A549 (cell line): ENCODE results near the gene CLIC5. TPM values are rescaled to one million over a fixed set of nuclear protein-coding genes. Genes with fewer than 3 reads are reported as not detected.

ENCODE experiments used
- ATAC-seq, 2 experiments: fragments of 200-7000 bp in 1 of 2; fragments of >200 bp in 1 of 2; cut with Nextera tagmentation in 1 of 2; cut with Tn5 transposase in 1 of 2; 3 replicates each; pipeline versions ENCODE4 v1.8.0 to v1.9.1; 2018 to 2020; ENCODE audit warnings: mild to moderate bottlenecking in 1 of 2, moderate library complexity in 1 of 2
- CTCF ChIA-PET: fragments of 300-600 bp; sonication (Branson Sonifier 250); formaldehyde crosslinking; extraction: SDS; loops from one replicate; lab custom pipeline; 2021; ENCODE audit warnings: antibody characterized with exemption, inconsistent platforms; lab: Yijun Ruan, JAX
- POLR2A ChIA-PET: fragments of 350-600 bp; formaldehyde crosslinking; extraction: SDS; loops from one replicate; lab custom pipeline; 2021; ENCODE audit warnings: antibody characterized with exemption, inconsistent platforms; lab: Yijun Ruan, JAX
- DNase-seq, 2 experiments: peaks; one replicate each; pipeline versions ENCODE4 v3.0.0 to v3.0.0-alpha.2; 2011 to 2016; ENCODE audit warnings: low read depth in 1 of 2, low spot score in 1 of 2
- FAIRE-seq: peaks from 2 replicates; lab custom pipeline; 2011; peaks lifted over from hg19 to GRCh38; lab: Jason Lieb, UNC
- H3K27ac ChIP-seq, 2 experiments: fragments of >200 bp; sonication (Bioruptor Twin); formaldehyde crosslinking; 3 replicates each; pipeline ENCODE4 v1.5.1; 2016 to 2017
- H3K4me1 ChIP-seq: fragments of >200 bp; sonication (Bioruptor Twin); formaldehyde crosslinking; 3 replicates; pipeline ENCODE4 v1.6.1; 2016
- H3K4me2 ChIP-seq: fragments of >200 bp; sonication (Bioruptor Twin); formaldehyde crosslinking; 3 replicates; pipeline ENCODE4 v1.6.1; 2016
- H3K4me3 ChIP-seq: fragments of >200 bp; sonication (Bioruptor Twin); formaldehyde crosslinking; 3 replicates; pipeline ENCODE4 v1.5.1; 2016
- H3K9me3 ChIP-seq: fragments of >200 bp; sonication (Bioruptor Twin); formaldehyde crosslinking; 3 replicates; pipeline ENCODE4 v1.6.1; 2016
- CBX8 ChIP-seq: fragments of 200-600 bp; sonication (generic); IDR thresholded peaks from 2 replicates; pipeline ENCODE4 v1.6.1; 2016
- CEBPB ChIP-seq, 2 experiments: fragments of >200 bp in 1 of 2; sonication (Bioruptor Twin) in 1 of 2; formaldehyde crosslinking in 1 of 2; IDR thresholded peaks; 2 replicates each; pipeline ENCODE4 v1.6.1; 2012 to 2016
- E2F6 ChIP-seq: IDR thresholded peaks from 2 replicates; pipeline ENCODE4 v1.6.1; 2012; ENCODE audit warnings: low read depth, borderline replicate concordance
- EHF ChIP-seq: fragments of 250-450 bp; sonication (Bioruptor Pico); IDR thresholded peaks from 2 replicates; pipeline ENCODE4 v1.5.0; 2020; ENCODE audit warnings: mild to moderate bottlenecking
- EHMT2 ChIP-seq: fragments of 200-600 bp; sonication (generic); IDR thresholded peaks from 2 replicates; pipeline ENCODE4 v1.6.1; 2016; ENCODE audit warnings: antibody characterized with exemption, low read depth, mild to moderate bottlenecking, moderate library complexity
- EP300 ChIP-seq, 2 experiments: fragments of >200 bp; sonication (Bioruptor Twin); formaldehyde crosslinking; IDR thresholded peaks; 2 replicates in 1 of 2; 3 replicates in 1 of 2; pipeline ENCODE4 v1.6.1; 2016 to 2017
- GATA3 ChIP-seq: IDR thresholded peaks from 2 replicates; pipeline ENCODE4 v1.6.1; 2012; ENCODE audit warnings: borderline replicate concordance
- HES2 ChIP-seq: fragments of >200 bp; sonication (Bioruptor Twin); formaldehyde crosslinking; IDR thresholded peaks from 2 replicates; pipeline ENCODE4 v1.6.1; 2016
- HMGXB4 ChIP-seq: fragments of 250-450 bp; sonication (Bioruptor Pico); IDR thresholded peaks from 2 replicates; pipeline ENCODE4 v1.5.0; 2021; ENCODE audit warnings: mild to moderate bottlenecking, moderate library complexity, borderline replicate concordance
- HOXB13 ChIP-seq: fragments of 250-450 bp; sonication (Bioruptor Pico); IDR thresholded peaks from 2 replicates; pipeline ENCODE4 v1.5.0; 2020; ENCODE audit warnings: low read depth, mild to moderate bottlenecking, moderate library complexity
- JUN ChIP-seq, 2 experiments: fragments of >200 bp; sonication (Bioruptor Twin); formaldehyde crosslinking; IDR thresholded peaks; 2 replicates in 1 of 2; 3 replicates in 1 of 2; pipeline ENCODE4 v1.6.1; 2016 to 2017
- MAFK ChIP-seq: fragments of 450-650 bp; IDR thresholded peaks from 2 replicates; pipeline ENCODE4 v1.6.1; 2014; ENCODE audit not compliant: partially characterized antibody
- MAX ChIP-seq: IDR thresholded peaks from 2 replicates; pipeline ENCODE4 v1.6.1; 2012
- MAZ ChIP-seq: fragments of 150-350 bp; IDR thresholded peaks from 2 replicates; pipeline ENCODE4 v1.6.1; 2014; ENCODE audit warnings: antibody characterized with exemption, low read depth, low read length, borderline replicate concordance
- MYC ChIP-seq: IDR thresholded peaks from 2 replicates; pipeline ENCODE4 v1.6.1; 2012; ENCODE audit warnings: mild to moderate bottlenecking, inconsistent platforms, low read length, improper control_type of control experiment, borderline replicate concordance
- NR3C1 ChIP-seq: fragments of >200 bp; sonication (Bioruptor Twin); formaldehyde crosslinking; IDR thresholded peaks from 3 replicates; pipeline ENCODE4 v1.6.1; 2017
- POLR2A ChIP-seq: IDR thresholded peaks from 2 replicates; pipeline ENCODE4 v1.6.1; 2012; ENCODE audit warnings: mild to moderate bottlenecking, low read length
- RARB ChIP-seq: fragments of 250-450 bp; sonication (Bioruptor Pico); IDR thresholded peaks from 2 replicates; pipeline ENCODE4 v1.8.0; 2021; ENCODE audit warnings: mild to moderate bottlenecking, moderate library complexity
- RNF2 ChIP-seq: fragments of 200-600 bp; sonication (generic); IDR thresholded peaks from 2 replicates; pipeline ENCODE4 v1.6.1; 2016; ENCODE audit warnings: low read depth, mild to moderate bottlenecking, antibody characterized with exemption, moderate library complexity, borderline replicate concordance
- SMC3 ChIP-seq: fragments of >200 bp; sonication (Bioruptor Twin); formaldehyde crosslinking; IDR thresholded peaks from 3 replicates; pipeline ENCODE4 v1.6.1; 2018; ENCODE audit warnings: inconsistent platforms
- SREBF2 ChIP-seq: fragments of 450-650 bp; IDR thresholded peaks from 2 replicates; pipeline ENCODE4 v1.6.1; 2014; ENCODE audit warnings: mild to moderate bottlenecking, moderate library complexity
- TFCP2L1 ChIP-seq: fragments of 250-450 bp; sonication (Bioruptor Pico); IDR thresholded peaks from 2 replicates; pipeline ENCODE4 v1.5.0; 2021; ENCODE audit warnings: mild to moderate bottlenecking
- ZC3H11A ChIP-seq: fragments of 450-650 bp; IDR thresholded peaks from 2 replicates; pipeline ENCODE4 v1.6.1; 2014; ENCODE audit warnings: antibody characterized with exemption, mild to moderate bottlenecking
- ZSCAN20 ChIP-seq: fragments of 250-450 bp; sonication (Bioruptor Pico); IDR thresholded peaks from 2 replicates; pipeline ENCODE4 v1.8.0; 2022; ENCODE audit warnings: mild to moderate bottlenecking, moderate library complexity
- WGBS: methylation state at CpG from one replicate; pipeline ENCODE4 v1.1.6; 2017; ENCODE audit errors: missing lambda C conversion rate; 5-methylcytosine and 5-hydroxymethylcytosine counted together
- polyA plus RNA-seq, 4 experiments: library from polyadenylated mRNA; depleted of rRNA in 3 of 4; stranded (reverse); fragments of >200 nt; fragmentation: RNase III in 1 of 4; extraction: RNeasy Plus Mini Kit Qiagen cat#74134 plus additional on column Dnase treatment in 1 of 4; gene quantifications; 2 replicates in 3 of 4; 3 replicates in 1 of 4; pipeline ENCODE4 v1.2.3, GENCODE V29; 2011 to 2017
- TF ChIP-seq, protein P1 (sequence below): fragments of >200 bp; sonication (Bioruptor Twin); formaldehyde crosslinking; IDR thresholded peaks from 3 replicates; pipeline ENCODE4 v1.5.1; 2016
- TF ChIP-seq, protein P2 (sequence below): fragments of >200 bp; sonication (Bioruptor Twin); formaldehyde crosslinking; IDR thresholded peaks from 3 replicates; pipeline ENCODE4 v1.6.1; 2016

The CLIC5 gene
- polyA plus RNA-seq, 2 of the 4 experiments (the other 2 are of a cell fraction): not detected

DNA sequence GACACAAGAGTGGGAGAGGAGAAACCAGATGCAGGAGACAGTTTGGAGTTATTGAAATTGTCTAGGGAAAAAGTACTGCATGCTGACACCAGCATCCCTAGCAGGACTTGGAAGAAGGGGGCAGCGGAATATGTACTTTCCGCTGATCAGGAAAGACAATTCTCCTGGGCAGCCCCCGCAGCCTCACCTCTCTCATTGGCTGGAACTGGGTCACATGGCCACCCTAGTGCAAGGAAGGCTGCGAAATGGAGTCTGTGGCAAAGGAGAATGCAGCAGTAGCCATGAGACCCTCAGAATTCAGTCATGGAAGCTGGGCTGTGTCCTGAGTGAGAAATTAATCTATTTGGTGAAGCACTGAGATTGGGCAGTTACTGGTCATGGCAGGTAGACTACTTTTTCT is 131.3 kb downstream of the CLIC5 start:
- Histone ChIP-seq H3K27ac (no peak overlapping the region), H3K4me3 (no peak overlapping the region), H3K4me2 (no peak overlapping the region), H3K4me1 (no peaks in the 10 kb centered on the region), H3K9me3 (no peaks in the 10 kb centered on the region)
- ChIA-PET POLR2A (no interaction called here), CTCF (no interaction called here)
- DNase-seq: no peak
- no peak for FAIRE-seq
- ATAC-seq: no peak
- WGBS: 20% methylated on average over 2 of the region's 4 CpGs
- no peak for TF ChIP-seq RNF2
- no peak for TF ChIP-seq HOXB13 (CRISPR knock-in tag)
- no peak for TF ChIP-seq HES2
- TF ChIP-seq EHMT2: no peak
- TF ChIP-seq MYC: no peak
- TF ChIP-seq JUN (IDR thresholded peaks at IDR 0.05): no peak
- no peak for TF ChIP-seq GATA3
- TF ChIP-seq CBX8: no peak
- no peak for TF ChIP-seq NR3C1
- no peak for TF ChIP-seq SREBF2
- no peak for TF ChIP-seq TFCP2L1
- no peak for TF ChIP-seq POLR2A
- no peak for TF ChIP-seq EHF (CRISPR knock-in tag)
- TF ChIP-seq, protein P1, sequence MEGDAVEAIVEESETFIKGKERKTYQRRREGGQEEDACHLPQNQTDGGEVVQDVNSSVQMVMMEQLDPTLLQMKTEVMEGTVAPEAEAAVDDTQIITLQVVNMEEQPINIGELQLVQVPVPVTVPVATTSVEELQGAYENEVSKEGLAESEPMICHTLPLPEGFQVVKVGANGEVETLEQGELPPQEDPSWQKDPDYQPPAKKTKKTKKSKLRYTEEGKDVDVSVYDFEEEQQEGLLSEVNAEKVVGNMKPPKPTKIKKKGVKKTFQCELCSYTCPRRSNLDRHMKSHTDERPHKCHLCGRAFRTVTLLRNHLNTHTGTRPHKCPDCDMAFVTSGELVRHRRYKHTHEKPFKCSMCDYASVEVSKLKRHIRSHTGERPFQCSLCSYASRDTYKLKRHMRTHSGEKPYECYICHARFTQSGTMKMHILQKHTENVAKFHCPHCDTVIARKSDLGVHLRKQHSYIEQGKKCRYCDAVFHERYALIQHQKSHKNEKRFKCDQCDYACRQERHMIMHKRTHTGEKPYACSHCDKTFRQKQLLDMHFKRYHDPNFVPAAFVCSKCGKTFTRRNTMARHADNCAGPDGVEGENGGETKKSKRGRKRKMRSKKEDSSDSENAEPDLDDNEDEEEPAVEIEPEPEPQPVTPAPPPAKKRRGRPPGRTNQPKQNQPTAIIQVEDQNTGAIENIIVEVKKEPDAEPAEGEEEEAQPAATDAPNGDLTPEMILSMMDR: no peak
- no peak for TF ChIP-seq MAZ
- TF ChIP-seq MAX: no peak
- no peak for TF ChIP-seq EP300 (IDR thresholded peaks at IDR 0.05)
- no peak for TF ChIP-seq RARB
- no peak for TF ChIP-seq SMC3
- no peak for TF ChIP-seq ZSCAN20 (CRISPR knock-in tag)

DNA sequence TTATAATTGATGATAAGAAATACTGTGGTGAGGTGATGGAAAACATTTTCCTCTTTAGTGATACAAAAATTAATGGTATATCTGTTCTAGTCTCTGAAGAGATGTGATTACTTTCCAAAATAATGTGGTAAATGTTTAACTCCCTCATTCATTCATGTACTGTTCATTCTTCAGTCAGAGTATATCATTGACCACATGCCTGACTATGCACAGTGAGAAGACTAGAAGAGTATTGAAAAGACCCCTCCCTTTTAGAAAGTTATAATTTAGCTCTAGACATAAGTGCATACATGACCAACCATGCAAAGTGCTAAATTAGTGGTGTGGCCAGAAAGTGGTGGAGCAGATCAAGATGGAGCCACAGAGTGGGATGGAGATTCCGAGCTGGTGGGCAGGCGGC is 133.0 kb downstream of the CLIC5 start:
- no peak overlapping the region for H3K4me2 ChIP-seq
- H3K27ac ChIP-seq: no peak overlapping the region
- H3K4me1 ChIP-seq: no peaks in the 10 kb centered on the region
- ChIA-PET POLR2A (no interaction called here), CTCF (no interaction called here)
- TF ChIP-seq HMGXB4 (CRISPR knock-in tag) (no peak), MAFK (no peak), E2F6 (no peak), HES2 (no peak), CBX8 (no peak), MAZ (no peak), CEBPB (IDR thresholded peaks at IDR 0.05) (no peak), EHF (CRISPR knock-in tag) (no peak), MYC (no peak), EP300 (IDR thresholded peaks at IDR 0.05) (no peak), ZC3H11A (no peak)
- TF ChIP-seq, protein P2, sequence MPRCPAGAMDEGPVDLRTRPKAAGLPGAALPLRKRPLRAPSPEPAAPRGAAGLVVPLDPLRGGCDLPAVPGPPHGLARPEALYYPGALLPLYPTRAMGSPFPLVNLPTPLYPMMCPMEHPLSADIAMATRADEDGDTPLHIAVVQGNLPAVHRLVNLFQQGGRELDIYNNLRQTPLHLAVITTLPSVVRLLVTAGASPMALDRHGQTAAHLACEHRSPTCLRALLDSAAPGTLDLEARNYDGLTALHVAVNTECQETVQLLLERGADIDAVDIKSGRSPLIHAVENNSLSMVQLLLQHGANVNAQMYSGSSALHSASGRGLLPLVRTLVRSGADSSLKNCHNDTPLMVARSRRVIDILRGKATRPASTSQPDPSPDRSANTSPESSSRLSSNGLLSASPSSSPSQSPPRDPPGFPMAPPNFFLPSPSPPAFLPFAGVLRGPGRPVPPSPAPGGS: no peak
- no peaks in the 10 kb centered on the region for H3K9me3 ChIP-seq
- FAIRE-seq (no peak), DNase-seq (no peak), ATAC-seq (no peak)
- 41% methylated on average over 2 of the region's 2 CpGs for WGBS
- no peak overlapping the region for H3K4me3 ChIP-seq
